Measurements from ENCODE around the gene TXNDC12.
"Not testable (repeated sequence)": the region's sequence is repeated elsewhere in the genome, so short reads cannot be mapped to it uniquely, and the experiment has no call there.

The TXNDC12 gene

GRCh38 chr1:52054496-52055065 is 410 bp downstream of the TXNDC12 start:
- TF ChIP-seq POLR2A (IDR thresholded peaks at IDR 0.05; ENCODE audit: extremely low read depth, insufficient read length) (no peak), MYC (IDR thresholded peaks at IDR 0.05; ENCODE audit: low read depth, low read length) (no peak), CTCF (IDR thresholded peaks at IDR 0.05; ENCODE audit: low read depth, low read length) (no peak), MAX (IDR thresholded peaks at IDR 0.05; ENCODE audit: low read depth, low read length) (no peak)
- peak; percentile 9 for DNase-seq (ENCODE audit: low read depth)

GRCh38 chr1:52053862-52054261 is 1.1 kb downstream of the TXNDC12 start:
- TF ChIP-seq POLR2A (IDR thresholded peaks at IDR 0.05; ENCODE audit: extremely low read depth, insufficient read length) (no peak), MAX (IDR thresholded peaks at IDR 0.05; ENCODE audit: low read depth, low read length) (no peak), CTCF (IDR thresholded peaks at IDR 0.05; ENCODE audit: low read depth, low read length) (no peak), MYC (IDR thresholded peaks at IDR 0.05; ENCODE audit: low read depth, low read length) (no peak)
- no peak for DNase-seq (ENCODE audit: low read depth)
- peak overlapping the region; percentile 87 for H3K4me3 ChIP-seq (ENCODE audit: low read depth, low read length)

More at GRCh38 chr1:52054496-52055065, 410 bp downstream of the TXNDC12 start:
- peak overlapping the region; percentile 87 for H3K4me3 ChIP-seq (ENCODE audit: low read depth, low read length)

GRCh38 chr1:52049337-52049736 is 5.7 kb downstream of the TXNDC12 start:
- not testable (repeated sequence) for DNase-seq (ENCODE audit: low read depth)

GRCh38 chr1:52045666-52046195 is 9.3 kb downstream of the TXNDC12 start:
- not testable (repeated sequence) for H3K4me3 ChIP-seq (ENCODE audit: low read depth, low read length); DNase-seq (ENCODE audit: low read depth)

More at GRCh38 chr1:52049337-52049736, 5.7 kb downstream of the TXNDC12 start:
- H3K4me3 ChIP-seq (ENCODE audit: low read depth, low read length): not testable (repeated sequence)

GRCh38 chr1:52045236-52045635 is 9.8 kb downstream of the TXNDC12 start:
- DNase-seq (ENCODE audit: low read depth): no peak
- no peak overlapping the region for H3K4me3 ChIP-seq (ENCODE audit: low read depth, low read length)
- TF ChIP-seq CTCF (IDR thresholded peaks at IDR 0.05; ENCODE audit: low read depth, low read length) (no peak), MYC (IDR thresholded peaks at IDR 0.05; ENCODE audit: low read depth, low read length) (no peak), MAX (IDR thresholded peaks at IDR 0.05; ENCODE audit: low read depth, low read length) (no peak), POLR2A (IDR thresholded peaks at IDR 0.05; ENCODE audit: extremely low read depth, insufficient read length) (no peak)

GRCh38 chr1:52041551-52042185 is 13.3 kb downstream of the TXNDC12 start:
- no peak for DNase-seq (ENCODE audit: low read depth)
- no peak for TF ChIP-seq POLR2A (IDR thresholded peaks at IDR 0.05; ENCODE audit: extremely low read depth, insufficient read length)
- TF ChIP-seq CTCF (IDR thresholded peaks at IDR 0.05; ENCODE audit: low read depth, low read length): no peak
- TF ChIP-seq MAX (IDR thresholded peaks at IDR 0.05; ENCODE audit: low read depth, low read length): no peak
- TF ChIP-seq MYC (IDR thresholded peaks at IDR 0.05; ENCODE audit: low read depth, low read length): no peak
- no peak overlapping the region for H3K4me3 ChIP-seq (ENCODE audit: low read depth, low read length)

- H3K4me3 ChIP-seq (ENCODE audit: low read depth, low read length): no peak overlapping the region
- TF ChIP-seq MAX (IDR thresholded peaks at IDR 0.05; ENCODE audit: low read depth, low read length) (no peak), MYC (IDR thresholded peaks at IDR 0.05; ENCODE audit: low read depth, low read length) (no peak), POLR2A (IDR thresholded peaks at IDR 0.05; ENCODE audit: extremely low read depth, insufficient read length) (no peak), CTCF (IDR thresholded peaks at IDR 0.05; ENCODE audit: low read depth, low read length) (no peak)
- DNase-seq (ENCODE audit: low read depth): no peak
Observed at GRCh38 chr1:52037909-52038308, 17.1 kb downstream of the TXNDC12 start.
